OCI-LY3 (cell line): ENCODE data around the gene DNAH5.

Source experiments
- H2AFZ ChIP-seq: fragments of 200-600, 300-600 bp; shearing (Covaris generic); 2 replicates; pipeline ENCODE4 v1.6.0; 2014; ENCODE audit warnings: antibody characterized with exemption, low read depth, low read length
- H3K27ac ChIP-seq: fragments of 200-600, 300-600 bp; sonication (generic); 2 replicates; pipeline ENCODE4 v1.5.1; 2014; ENCODE audit warnings: mild to moderate bottlenecking, low read length, moderate library complexity, mixed read lengths
- H3K27me3 ChIP-seq: fragments of 200-600, 300-600 bp; sonication (generic); 2 replicates; pipeline ENCODE4 v1.6.1; 2014; ENCODE audit warnings: low read depth, low read length, mixed read lengths
- H3K36me3 ChIP-seq: fragments of 200-600, 300-600 bp; sonication (generic); replicated peaks from 2 replicates; pipeline ENCODE3; 2014; ENCODE audit warnings: low read depth, low read length, mixed read lengths
- H3K4me1 ChIP-seq: fragments of 300-600, 200-600 bp; sonication (generic); 2 replicates; pipeline ENCODE4 v1.6.1; 2014; ENCODE audit warnings: low read length, mixed read lengths
- H3K4me2 ChIP-seq: fragments of 200-600, 300-600 bp; sonication (generic); 2 replicates; pipeline ENCODE4 v1.6.1; 2014; ENCODE audit warnings: low read length, mixed read lengths
- H3K4me3 ChIP-seq: fragments of 300-600, 200-600 bp; sonication (generic); 2 replicates; pipeline ENCODE4 v1.5.1; 2014; ENCODE audit warnings: antibody characterized with exemption, mild to moderate bottlenecking, low read length, moderate library complexity
- H3K79me2 ChIP-seq: fragments of 300-600, 200-600 bp; shearing (Covaris generic); 2 replicates; pipeline ENCODE4 v1.6.1; 2014; ENCODE audit warnings: mild to moderate bottlenecking, low read length, mixed read lengths
- H3K9ac ChIP-seq: fragments of 300-600, 200-600 bp; shearing (Covaris generic); 2 replicates; pipeline ENCODE4 v1.6.0; 2014; ENCODE audit warnings: mild to moderate bottlenecking, low read length, moderate library complexity
- H3K9me3 ChIP-seq: fragments of 200-600, 300-600 bp; shearing (Covaris generic); 2 replicates; pipeline ENCODE4 v1.6.1; 2014; ENCODE audit warnings: low read length, mixed read lengths; ENCODE audit not compliant: insufficient read depth
- H4K20me1 ChIP-seq: fragments of 200-600, 300-600 bp; sonication (generic); 2 replicates; pipeline ENCODE4 v1.6.1; 2016; ENCODE audit warnings: low read length, mixed read lengths; ENCODE audit not compliant: insufficient read depth
- EZH2phosphoT487 ChIP-seq: fragments of 200-600 bp; shearing (Covaris generic); IDR thresholded peaks from 2 replicates; pipeline ENCODE4 v1.6.1; 2018; ENCODE audit warnings: antibody characterized with exemption, mixed run types, low read depth
- TF ChIP-seq, protein P1 (sequence below): fragments of 200-600, 300-600 bp; sonication (generic); IDR thresholded peaks from 2 replicates; pipeline ENCODE4 v1.5.1; 2014; ENCODE audit warnings: antibody characterized with exemption, low read length, low read depth

DNAH5 gene

GRCh38 chr5:13771011-13771571, 173.4 kb downstream of the DNAH5 start:
- Histone ChIP-seq H4K20me1 (no peaks in the 10 kb centered on the region), H3K9me3 (no peaks in the 10 kb centered on the region), H3K79me2 (no peaks in the 10 kb centered on the region), H3K27ac (no peak overlapping the region), H3K9ac (no peak overlapping the region), H3K4me1 (no peaks in the 10 kb centered on the region), H2AFZ (no peak overlapping the region), H3K4me2 (no peak overlapping the region), H3K4me3 (no peak overlapping the region), H3K27me3 (no peaks in the 10 kb centered on the region), H3K36me3 (no peaks in the 10 kb centered on the region)
- TF ChIP-seq EZH2phosphoT487, result no peak
- TF ChIP-seq, protein P1, sequence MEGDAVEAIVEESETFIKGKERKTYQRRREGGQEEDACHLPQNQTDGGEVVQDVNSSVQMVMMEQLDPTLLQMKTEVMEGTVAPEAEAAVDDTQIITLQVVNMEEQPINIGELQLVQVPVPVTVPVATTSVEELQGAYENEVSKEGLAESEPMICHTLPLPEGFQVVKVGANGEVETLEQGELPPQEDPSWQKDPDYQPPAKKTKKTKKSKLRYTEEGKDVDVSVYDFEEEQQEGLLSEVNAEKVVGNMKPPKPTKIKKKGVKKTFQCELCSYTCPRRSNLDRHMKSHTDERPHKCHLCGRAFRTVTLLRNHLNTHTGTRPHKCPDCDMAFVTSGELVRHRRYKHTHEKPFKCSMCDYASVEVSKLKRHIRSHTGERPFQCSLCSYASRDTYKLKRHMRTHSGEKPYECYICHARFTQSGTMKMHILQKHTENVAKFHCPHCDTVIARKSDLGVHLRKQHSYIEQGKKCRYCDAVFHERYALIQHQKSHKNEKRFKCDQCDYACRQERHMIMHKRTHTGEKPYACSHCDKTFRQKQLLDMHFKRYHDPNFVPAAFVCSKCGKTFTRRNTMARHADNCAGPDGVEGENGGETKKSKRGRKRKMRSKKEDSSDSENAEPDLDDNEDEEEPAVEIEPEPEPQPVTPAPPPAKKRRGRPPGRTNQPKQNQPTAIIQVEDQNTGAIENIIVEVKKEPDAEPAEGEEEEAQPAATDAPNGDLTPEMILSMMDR, result no peak

GRCh38 chr5:13766236-13766635, 178.3 kb downstream of the DNAH5 start:
- Histone ChIP-seq H3K4me2 (no peak overlapping the region), H3K27me3 (no peaks in the 10 kb centered on the region), H3K4me3 (no peak overlapping the region), H2AFZ (no peak overlapping the region), H4K20me1 (no peaks in the 10 kb centered on the region), H3K9me3 (no peaks in the 10 kb centered on the region), H3K79me2 (no peaks in the 10 kb centered on the region), H3K4me1 (no peaks in the 10 kb centered on the region), H3K9ac (no peak overlapping the region), H3K36me3 (no peaks in the 10 kb centered on the region), H3K27ac (no peak overlapping the region)
- no peak for TF ChIP-seq EZH2phosphoT487
- TF ChIP-seq, protein P1, result no peak

GRCh38 chr5:13763719-13764118, 180.8 kb downstream of the DNAH5 start:
- H4K20me1 ChIP-seq, result no peaks in the 10 kb centered on the region
- H2AFZ ChIP-seq, result no peak overlapping the region
- H3K4me2 ChIP-seq, result no peak overlapping the region
- H3K79me2 ChIP-seq, result no peaks in the 10 kb centered on the region
- no peak overlapping the region for H3K4me3 ChIP-seq
- no peaks in the 10 kb centered on the region for H3K9me3 ChIP-seq
- no peaks in the 10 kb centered on the region for H3K27me3 ChIP-seq
- H3K9ac ChIP-seq, result no peak overlapping the region
- no peak overlapping the region for H3K27ac ChIP-seq
- H3K4me1 ChIP-seq, result no peaks in the 10 kb centered on the region
- H3K36me3 ChIP-seq, result no peaks in the 10 kb centered on the region
- no peak for TF ChIP-seq EZH2phosphoT487
- TF ChIP-seq, protein P1, result no peak

DNA sequence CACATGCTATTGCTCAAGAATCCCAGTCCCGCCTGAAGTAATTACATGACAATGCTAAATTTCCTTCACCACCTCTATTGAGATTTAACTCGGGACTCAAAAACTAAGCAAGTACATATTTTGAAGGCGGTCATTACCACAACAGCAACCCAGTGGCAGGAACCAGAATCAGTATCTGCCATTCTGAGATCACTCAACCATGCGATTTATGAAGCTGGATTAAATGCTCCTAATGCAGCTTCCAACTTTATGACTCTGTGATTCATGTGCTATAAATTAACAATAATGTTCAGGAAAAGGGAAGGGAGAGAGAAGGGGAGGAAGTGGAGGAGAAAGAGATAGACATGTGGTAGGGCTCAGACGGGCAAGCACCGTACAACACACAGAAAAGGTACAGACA, 194.7 kb downstream of the DNAH5 start:
- Histone ChIP-seq H3K27ac (no peak overlapping the region), H3K27me3 (no peaks in the 10 kb centered on the region), H3K4me2 (no peak overlapping the region), H3K79me2 (no peaks in the 10 kb centered on the region), H3K4me3 (no peak overlapping the region), H3K4me1 (no peaks in the 10 kb centered on the region), H3K9me3 (no peaks in the 10 kb centered on the region), H2AFZ (no peak overlapping the region), H3K9ac (no peak overlapping the region), H4K20me1 (no peaks in the 10 kb centered on the region), H3K36me3 (no peaks in the 10 kb centered on the region)
- TF ChIP-seq, protein P1, result no peak
- no peak for TF ChIP-seq EZH2phosphoT487
